SU-DHL-6 (cell line): Measurements from ENCODE around the gene CCDC141.

Source experiments
- H2AFZ ChIP-seq: fragments of 200-600 bp; sonication (generic); 2 replicates; pipeline ENCODE4 v1.6.1; 2014; ENCODE audit warnings: low read depth, mild to moderate bottlenecking, moderate library complexity, mixed read lengths, antibody characterized with exemption, low read length; ENCODE audit not compliant: severe bottlenecking
- H3F3A ChIP-seq: fragments of 200-600 bp; shearing (Covaris generic); 2 replicates; pipeline ENCODE4 v1.6.0; 2016; ENCODE audit warnings: antibody characterized with exemption, mild to moderate bottlenecking; ENCODE audit not compliant: insufficient read depth
- H3K27ac ChIP-seq: fragments of 200-600 bp; sonication (generic); 2 replicates; pipeline ENCODE4 v1.5.1; 2016; ENCODE audit warnings: low read depth, mild to moderate bottlenecking, low read length, moderate library complexity, mixed read lengths
- H3K27me3 ChIP-seq: fragments of 200-600 bp; sonication (generic), shearing (Covaris generic); 2 replicates; pipeline ENCODE4 v1.6.0; 2014; ENCODE audit warnings: mild to moderate bottlenecking, low read length
- H3K36me3 ChIP-seq: fragments of 200-600 bp; sonication (generic); 2 replicates; pipeline ENCODE4 v1.6.1; 2014; ENCODE audit warnings: mild to moderate bottlenecking, low read length, mixed read lengths
- H3K4me2 ChIP-seq: fragments of 300-600, 200-600 bp; shearing (Covaris generic), sonication (generic); 2 replicates; pipeline ENCODE4 v1.6.0; 2014; ENCODE audit warnings: low read length, low read depth, mild to moderate bottlenecking; ENCODE audit not compliant: poor library complexity, severe bottlenecking
- H3K4me3 ChIP-seq: fragments of 200-600 bp; sonication (generic); 2 replicates; pipeline ENCODE4 v1.5.1; 2014; ENCODE audit warnings: antibody characterized with exemption, low read length, mild to moderate bottlenecking, mixed read lengths; ENCODE audit not compliant: insufficient read depth, poor library complexity, severe bottlenecking
- H3K79me2 ChIP-seq: fragments of 200-600 bp; sonication (generic); 2 replicates; pipeline ENCODE4 v1.6.1; 2014; ENCODE audit warnings: mild to moderate bottlenecking, low read length, moderate library complexity; ENCODE audit not compliant: insufficient read depth
- H3K9ac ChIP-seq: fragments of 200-600 bp; sonication (generic); 2 replicates; pipeline ENCODE4 v1.7.0; 2014; ENCODE audit warnings: mild to moderate bottlenecking, low read length
- H3K9me2 ChIP-seq: fragments of 200-600 bp; sonication (generic); replicated peaks from 2 replicates; pipeline ENCODE4 v1.6.1; 2014; ENCODE audit warnings: low read length; ENCODE audit not compliant: insufficient read depth
- H3K9me3 ChIP-seq: fragments of 200-600 bp; sonication (generic); 2 replicates; pipeline ENCODE4 v1.6.1; 2014; ENCODE audit warnings: low read length, mixed read lengths; ENCODE audit not compliant: insufficient read depth
- H4K20me1 ChIP-seq: fragments of 200-600 bp; sonication (generic); 2 replicates; pipeline ENCODE4 v1.6.1; 2014; ENCODE audit warnings: low read depth, mild to moderate bottlenecking, antibody characterized with exemption, low read length, moderate library complexity, mixed read lengths
- EZH2phosphoT487 ChIP-seq: fragments of 200-600 bp; sonication (generic), shearing (Covaris generic); conservative IDR thresholded peaks from 2 replicates; pipeline ENCODE4 v1.6.1; 2018; ENCODE audit warnings: mild to moderate bottlenecking, antibody characterized with exemption, low read length, moderate library complexity, mixed read lengths
- TF ChIP-seq, protein P1 (sequence below): fragments of 200-600 bp; sonication (generic); IDR thresholded peaks from one replicate; pipeline ENCODE4 v1.5.1; 2017; ENCODE audit warnings: antibody characterized with exemption, mild to moderate bottlenecking, low read length, moderate library complexity; ENCODE audit not compliant: insufficient read depth, poor library complexity, severe bottlenecking

CCDC141 gene

DNA sequence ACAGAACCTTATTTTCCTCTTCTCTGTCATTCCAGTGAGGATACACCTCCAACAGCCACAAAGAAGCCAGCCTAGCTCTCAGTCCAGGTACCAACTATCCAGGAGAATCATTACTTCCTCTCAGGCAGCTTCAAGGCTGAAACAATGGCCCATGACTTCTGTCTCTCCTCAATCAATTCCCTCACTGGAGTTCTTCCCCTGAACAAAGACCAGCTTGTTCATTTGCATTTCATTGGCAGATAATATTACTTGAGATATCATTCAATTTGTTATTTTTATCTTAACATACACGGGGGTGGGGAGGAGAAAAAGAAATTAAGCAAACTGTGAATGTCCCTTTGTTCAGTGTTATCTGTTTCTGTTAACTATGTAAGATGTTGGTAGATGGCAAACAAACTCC is 44.0 kb downstream of the CCDC141 start:
- Histone ChIP-seq H4K20me1 (no peaks in the 10 kb centered on the region), H3F3A (no peaks in the 10 kb centered on the region), H3K36me3 (no peaks in the 10 kb centered on the region), H3K9me2 (no peaks in the 10 kb centered on the region), H3K4me2 (no peak overlapping the region), H3K9ac (no peak overlapping the region), H3K9me3 (no peaks in the 10 kb centered on the region), H3K27me3 (no peaks in the 10 kb centered on the region), H3K4me3 (no peak overlapping the region), H3K27ac (no peak overlapping the region), H3K79me2 (no peaks in the 10 kb centered on the region), H2AFZ (no peak overlapping the region)
- TF ChIP-seq, protein P1, sequence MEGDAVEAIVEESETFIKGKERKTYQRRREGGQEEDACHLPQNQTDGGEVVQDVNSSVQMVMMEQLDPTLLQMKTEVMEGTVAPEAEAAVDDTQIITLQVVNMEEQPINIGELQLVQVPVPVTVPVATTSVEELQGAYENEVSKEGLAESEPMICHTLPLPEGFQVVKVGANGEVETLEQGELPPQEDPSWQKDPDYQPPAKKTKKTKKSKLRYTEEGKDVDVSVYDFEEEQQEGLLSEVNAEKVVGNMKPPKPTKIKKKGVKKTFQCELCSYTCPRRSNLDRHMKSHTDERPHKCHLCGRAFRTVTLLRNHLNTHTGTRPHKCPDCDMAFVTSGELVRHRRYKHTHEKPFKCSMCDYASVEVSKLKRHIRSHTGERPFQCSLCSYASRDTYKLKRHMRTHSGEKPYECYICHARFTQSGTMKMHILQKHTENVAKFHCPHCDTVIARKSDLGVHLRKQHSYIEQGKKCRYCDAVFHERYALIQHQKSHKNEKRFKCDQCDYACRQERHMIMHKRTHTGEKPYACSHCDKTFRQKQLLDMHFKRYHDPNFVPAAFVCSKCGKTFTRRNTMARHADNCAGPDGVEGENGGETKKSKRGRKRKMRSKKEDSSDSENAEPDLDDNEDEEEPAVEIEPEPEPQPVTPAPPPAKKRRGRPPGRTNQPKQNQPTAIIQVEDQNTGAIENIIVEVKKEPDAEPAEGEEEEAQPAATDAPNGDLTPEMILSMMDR: no peak
- no peak for TF ChIP-seq EZH2phosphoT487

DNA sequence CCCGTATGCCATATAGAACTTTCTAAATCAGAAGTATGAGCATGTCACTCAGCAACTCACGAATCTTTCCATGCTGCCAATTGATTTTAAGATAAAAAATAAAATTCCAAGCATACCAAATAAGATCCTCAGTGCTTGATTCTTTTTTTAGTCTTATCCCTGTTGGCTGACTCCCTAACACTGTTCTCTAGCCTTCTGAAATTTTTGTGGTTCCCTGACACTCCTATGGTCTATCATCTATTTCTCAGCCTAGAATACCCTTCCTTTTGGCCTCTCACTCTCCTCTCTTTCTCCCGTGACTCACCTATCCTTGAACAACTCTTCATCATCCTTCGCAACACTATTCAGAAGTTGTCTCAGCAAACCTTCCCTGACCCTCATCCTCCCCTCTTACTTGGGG is 50.5 kb downstream of the CCDC141 start:
- no peak overlapping the region for H3K27ac ChIP-seq
- no peak overlapping the region for H3K4me3 ChIP-seq
- H3K79me2 ChIP-seq: no peaks in the 10 kb centered on the region
- no peaks in the 10 kb centered on the region for H3K9me3 ChIP-seq
- no peak overlapping the region for H2AFZ ChIP-seq
- TF ChIP-seq, protein P1: no peak
- TF ChIP-seq EZH2phosphoT487: no peak
- no peaks in the 10 kb centered on the region for H4K20me1 ChIP-seq
- no peaks in the 10 kb centered on the region for H3K36me3 ChIP-seq
- no peaks in the 10 kb centered on the region for H3K27me3 ChIP-seq
- no peak overlapping the region for H3K9ac ChIP-seq
- H3K9me2 ChIP-seq: no peaks in the 10 kb centered on the region; the same call in 1 of the 2 replicates
- no peak overlapping the region for H3K4me2 ChIP-seq
- no peaks in the 10 kb centered on the region for H3F3A ChIP-seq

DNA sequence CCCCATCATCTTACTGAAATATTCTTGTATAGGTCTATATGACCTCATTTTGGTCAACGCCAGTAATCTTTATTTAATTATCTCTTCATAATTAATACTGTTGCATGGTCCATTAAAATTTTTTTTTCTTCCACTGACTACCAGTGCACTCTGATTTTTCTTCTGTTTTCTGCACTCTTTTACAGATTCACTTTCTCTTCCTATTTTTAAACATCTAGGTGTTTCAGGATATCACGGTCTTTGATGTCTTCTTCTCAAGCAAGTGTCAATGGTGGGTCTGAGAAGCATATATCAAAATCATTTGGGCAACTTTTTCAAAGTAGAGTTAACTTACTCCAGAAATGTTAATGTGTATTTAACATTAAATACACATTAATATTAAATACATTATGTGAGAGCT is 51.4 kb downstream of the CCDC141 start:
- Histone ChIP-seq H3K9ac (no peak overlapping the region), H3K4me3 (no peak overlapping the region), H2AFZ (no peak overlapping the region), H3K36me3 (no peaks in the 10 kb centered on the region), H3K9me2 (no peaks in the 10 kb centered on the region; the same call in 1 of the 2 replicates), H3K27ac (no peak overlapping the region), H4K20me1 (no peaks in the 10 kb centered on the region), H3K9me3 (peaks cover 4% of the 10 kb centered on the region; the same call in 1 of the 2 replicates), H3K79me2 (no peaks in the 10 kb centered on the region), H3K27me3 (no peaks in the 10 kb centered on the region), H3K4me2 (no peak overlapping the region), H3F3A (no peaks in the 10 kb centered on the region)
- TF ChIP-seq, protein P1: no peak
- no peak for TF ChIP-seq EZH2phosphoT487
